HepG2 (cell line): ENCODE measurements around the gene COL9A2. TPM values are rescaled to one million over a fixed set of nuclear protein-coding genes. Genes with fewer than 3 reads are reported as not detected.
A peak's percentile ranks its signal among the peaks of the same experiment; 100 is the strongest.

Experiments used
- ATRX ChIP-seq: sonication (generic); formaldehyde crosslinking; IDR thresholded peaks from 2 replicates; pipeline ENCODE4 v1.4.0; 2020; ENCODE audit warnings: missing genetic modification reagents, borderline replicate concordance
- CHD2 ChIP-seq: IDR thresholded peaks from 2 replicates; pipeline ENCODE4 v1.6.1; 2011; ENCODE audit warnings: low read depth, low read length, improper control_type of control experiment
- DNMT1 ChIP-seq: sonication (generic); formaldehyde crosslinking; IDR thresholded peaks from 2 replicates; pipeline ENCODE4 v1.5.1; 2020; ENCODE audit warnings: mild to moderate bottlenecking, missing genetic modification reagents
- ELF3 ChIP-seq: IDR thresholded peaks from 2 replicates; pipeline ENCODE4 v1.6.1; 2016; ENCODE audit warnings: missing genetic modification reagents, missing compliant biosample characterization
- HMGXB4 ChIP-seq, 2 experiments: sonication (generic) in 1 of 2; formaldehyde crosslinking in 1 of 2; IDR thresholded peaks; 2 replicates each; pipeline versions ENCODE4 v1.4.0 to v1.6.1; 2018 to 2020; ENCODE audit warnings: missing genetic modification reagents in 2 of 2, borderline replicate concordance in 1 of 2, low read depth in 1 of 2, mild to moderate bottlenecking in 1 of 2, missing biosample characterization in 1 of 2
- IRX3 ChIP-seq: sonication (generic); formaldehyde crosslinking; IDR thresholded peaks from 2 replicates; pipeline ENCODE4 v1.8.1; 2023; ENCODE audit warnings: mild to moderate bottlenecking, low read depth, missing genetic modification reagents, borderline replicate concordance
- NR0B2 ChIP-seq: sonication (generic); formaldehyde crosslinking; IDR thresholded peaks from 2 replicates; pipeline ENCODE4 v1.4.0; 2020; ENCODE audit warnings: mild to moderate bottlenecking, missing genetic modification reagents
- PAWR ChIP-seq: sonication (generic); formaldehyde crosslinking; IDR thresholded peaks from 2 replicates; pipeline ENCODE4 v1.4.0; 2020; ENCODE audit warnings: missing genetic modification reagents, mild to moderate bottlenecking, borderline replicate concordance
- RBAK ChIP-seq: sonication (generic); formaldehyde crosslinking; IDR thresholded peaks from 2 replicates; pipeline ENCODE4 v1.5.1; 2020; ENCODE audit warnings: mild to moderate bottlenecking, missing genetic modification reagents
- REPIN1 ChIP-seq: sonication (generic); formaldehyde crosslinking; IDR thresholded peaks from 2 replicates; pipeline ENCODE4 v1.8.0; 2022; ENCODE audit warnings: missing genetic modification reagents, low read depth, mild to moderate bottlenecking, borderline replicate concordance
- SAFB2 ChIP-seq: sonication (generic); formaldehyde crosslinking; IDR thresholded peaks from 2 replicates; pipeline ENCODE4 v1.5.1; 2020; ENCODE audit warnings: missing genetic modification reagents, low read depth, mild to moderate bottlenecking, borderline replicate concordance
- TMF1 ChIP-seq: sonication (generic); formaldehyde crosslinking; IDR thresholded peaks from 2 replicates; pipeline ENCODE4 v1.8.1; 2022; ENCODE audit warnings: low read depth, missing genetic modification reagents
- ZKSCAN5 ChIP-seq: sonication (generic); formaldehyde crosslinking; IDR thresholded peaks from 2 replicates; pipeline ENCODE4 v1.5.1; 2020; ENCODE audit warnings: mild to moderate bottlenecking, missing genetic modification reagents
- ZNF138 ChIP-seq: sonication (generic); formaldehyde crosslinking; IDR thresholded peaks from 2 replicates; pipeline ENCODE4 v1.5.0; 2020; ENCODE audit warnings: mild to moderate bottlenecking, low read depth, missing genetic modification reagents
- ZNF18 ChIP-seq: sonication (generic); formaldehyde crosslinking; IDR thresholded peaks from 2 replicates; pipeline ENCODE4 v1.8.0; 2022; ENCODE audit warnings: mild to moderate bottlenecking, missing genetic modification reagents; ENCODE audit not compliant: insufficient replicate concordance
- ZNF282 ChIP-seq: fragments of 450-650 bp; IDR thresholded peaks from 2 replicates; pipeline ENCODE4 v1.6.1; 2018; ENCODE audit not compliant: partially characterized antibody
- ZNF354B ChIP-seq: sonication (generic); formaldehyde crosslinking; IDR thresholded peaks from 2 replicates; pipeline ENCODE4 v1.8.0; 2022; ENCODE audit warnings: mild to moderate bottlenecking, missing genetic modification reagents
- ZNF609 ChIP-seq: sonication (generic); formaldehyde crosslinking; IDR thresholded peaks from 2 replicates; pipeline ENCODE4 v1.4.0; 2020; ENCODE audit warnings: mild to moderate bottlenecking, missing genetic modification reagents, borderline replicate concordance
- ZNF720 ChIP-seq: sonication (generic); formaldehyde crosslinking; IDR thresholded peaks from 2 replicates; pipeline ENCODE4 v1.4.0; 2020; ENCODE audit warnings: missing genetic modification reagents
- ZNF775 ChIP-seq: sonication (generic); formaldehyde crosslinking; IDR thresholded peaks from 2 replicates; pipeline ENCODE4 v1.4.0; 2020; ENCODE audit warnings: missing genetic modification reagents, mild to moderate bottlenecking, moderate library complexity, borderline replicate concordance
- polyA plus RNA-seq, 8 experiments: library from polyadenylated mRNA; depleted of rRNA in 3 of 8; stranded (reverse) in 7 of 8; unstranded in 1 of 8; fragments of >200 nt; fragmentation: Illumina TruSeq in 4 of 8; extraction: Trizol in 4 of 8; gene quantifications; 2 replicates each; pipeline versions ENCODE4 v1.2.1 to v1.2.3, GENCODE V29; 2011 to 2016; ENCODE audit warnings: low read depth in 4 of 8, missing spikeins in 1 of 8, mixed read lengths in 1 of 8; ENCODE audit not compliant: insufficient read depth in 1 of 8
- total RNA-seq, 5 experiments: library from RNA; depleted of rRNA; stranded (reverse); fragments of >200 nt; fragmentation: Illumina TruSeq; extraction: Trizol; gene quantifications; 2 replicates each; pipeline ENCODE4 v1.2.3, GENCODE V29; 2016; ENCODE audit warnings: low read depth in 1 of 5

Gene COL9A2
- total and polyA plus RNA-seq, 2 of the 13 experiments (the other 11 are each of a cell fraction or from before 2014, with no cell fraction given): 20.2 to 26.9 TPM

- TF ChIP-seq PAWR (CRISPR knock-in tag): no peak
- TF ChIP-seq ELF3: peak; percentile 79
- no peak for TF ChIP-seq ZNF282
- peak; percentile 83; the same call in 1 of the 2 replicates for TF ChIP-seq SAFB2 (CRISPR knock-in tag)
- TF ChIP-seq RBAK: no peak
- no peak for TF ChIP-seq ATRX (CRISPR knock-in tag)
- TF ChIP-seq TMF1 (CRISPR knock-in tag): no peak; the same call in 1 of the 2 replicates
- peak; percentile 95 for TF ChIP-seq REPIN1 (CRISPR knock-in tag)
- TF ChIP-seq HMGXB4 (CRISPR knock-in tag; IDR thresholded peaks at IDR 0.05; ENCODE audit: borderline replicate concordance in 1 of 2, low read depth in 1 of 2): peak; percentile 82 to 95; a peak in 3 of 4 replicates
- peak; percentile 89; the same call in 1 of the 2 replicates for TF ChIP-seq DNMT1 (CRISPR knock-in tag)
- no peak for TF ChIP-seq ZNF354B (CRISPR knock-in tag)
- peak; percentile 89 for TF ChIP-seq ZNF18 (CRISPR knock-in tag)
- peak; percentile 79; the same call in 1 of the 2 replicates for TF ChIP-seq ZNF138 (CRISPR knock-in tag)
- no peak for TF ChIP-seq ZKSCAN5 (CRISPR knock-in tag)
- TF ChIP-seq ZNF609 (CRISPR knock-in tag): peak; percentile 75
- TF ChIP-seq ZNF720 (CRISPR knock-in tag): 0 out of 2 replicates have a peak, but pooled peaks have one; percentile 19
- no peak for TF ChIP-seq IRX3
- no peak for TF ChIP-seq ZNF775 (CRISPR knock-in tag)
- peak; percentile 51; the same call in 1 of the 2 replicates for TF ChIP-seq CHD2
- 0 out of 2 replicates have a peak, but pooled peaks have one; percentile 25 for TF ChIP-seq NR0B2 (CRISPR knock-in tag)
Observed at GRCh38 chr1:40257688-40258444, 59.2 kb downstream of the COL9A2 start, which contains the start of gene ZMPSTE24 (continued).
